Lower leg skin (tissue), 4 donors: ENCODE data around the gene SMC4. TPM values are rescaled to one million over a fixed set of nuclear protein-coding genes. Genes with fewer than 3 reads are reported as not detected.
"Not testable (repeated sequence)": the region's sequence is repeated elsewhere in the genome, so short reads cannot be mapped to it uniquely, and the experiment has no call there.

Experiments used
- DNase-seq, 2 donors: peaks; one replicate each; pipeline ENCODE4 v3.0.0-alpha.2; 2019; ENCODE audit warnings: low spot score in 2 of 2
- H3K4me3 ChIP-seq: fragments of 200-600 bp; sonication (generic); 2 replicates; pipeline ENCODE4 v1.5.1; 2017; ENCODE audit warnings: mild to moderate bottlenecking, low read depth; ENCODE audit not compliant: poor library complexity, severe bottlenecking
- POLR2A ChIP-seq, 2 donors: fragments of 450-650 bp; IDR thresholded peaks; one replicate each; pipeline ENCODE4 v1.6.1; 2016 to 2017; ENCODE audit warnings: antibody characterized with exemption in 2 of 2, mild to moderate bottlenecking in 1 of 2, moderate library complexity in 1 of 2
- WGBS, 2 donors: methylation state at CpG; one replicate each; pipeline ENCODE4 v1.1.5; 2018; 5-methylcytosine and 5-hydroxymethylcytosine counted together
- intact Hi-C: fragments of 100-400 bp; cut with DNase I; formaldehyde crosslinking; loops from one replicate; pipeline ENCODE4 v1.15.0; 2023; ENCODE audit warnings: low total_unique reads
- total RNA-seq, 4 donors: library from RNA; depleted of rRNA; stranded (reverse); fragments of >200 nt; gene quantifications; one replicate each; pipeline ENCODE4 v1.1.0, GENCODE V29; 2016
- TF ChIP-seq, protein P1 (sequence below), 3 donors: fragments of 450-650 bp; IDR thresholded peaks; one replicate each; pipeline ENCODE4 v1.5.1; 2016; ENCODE audit warnings: antibody characterized with exemption in 3 of 3, mild to moderate bottlenecking in 3 of 3, moderate library complexity in 2 of 3

Gene SMC4
- total RNA-seq, 4 donors from 2014 or later: 18.5 to 33.7 (median 28.6) TPM

- WGBS, 2 donors: 17 to 27% methylated on average over 44 to 64 of the region's 71 CpGs
These were observed 50.5 kb downstream of the SMC4 start, which contains the start of gene TRIM59 for GRCh38 chr3:160449636-160450598. Gene TRIM59, minus strand, starts transcription at chr3:160449786. Its CDS starts 10,603 bp downstream, at chr3:160439183.

GRCh38 chr3:160450846-160451245, 51.4 kb downstream of the SMC4 start:
- DNase-seq: no peak
- TF ChIP-seq POLR2A (IDR thresholded peaks at IDR 0.05): no peak
- TF ChIP-seq, protein P1, sequence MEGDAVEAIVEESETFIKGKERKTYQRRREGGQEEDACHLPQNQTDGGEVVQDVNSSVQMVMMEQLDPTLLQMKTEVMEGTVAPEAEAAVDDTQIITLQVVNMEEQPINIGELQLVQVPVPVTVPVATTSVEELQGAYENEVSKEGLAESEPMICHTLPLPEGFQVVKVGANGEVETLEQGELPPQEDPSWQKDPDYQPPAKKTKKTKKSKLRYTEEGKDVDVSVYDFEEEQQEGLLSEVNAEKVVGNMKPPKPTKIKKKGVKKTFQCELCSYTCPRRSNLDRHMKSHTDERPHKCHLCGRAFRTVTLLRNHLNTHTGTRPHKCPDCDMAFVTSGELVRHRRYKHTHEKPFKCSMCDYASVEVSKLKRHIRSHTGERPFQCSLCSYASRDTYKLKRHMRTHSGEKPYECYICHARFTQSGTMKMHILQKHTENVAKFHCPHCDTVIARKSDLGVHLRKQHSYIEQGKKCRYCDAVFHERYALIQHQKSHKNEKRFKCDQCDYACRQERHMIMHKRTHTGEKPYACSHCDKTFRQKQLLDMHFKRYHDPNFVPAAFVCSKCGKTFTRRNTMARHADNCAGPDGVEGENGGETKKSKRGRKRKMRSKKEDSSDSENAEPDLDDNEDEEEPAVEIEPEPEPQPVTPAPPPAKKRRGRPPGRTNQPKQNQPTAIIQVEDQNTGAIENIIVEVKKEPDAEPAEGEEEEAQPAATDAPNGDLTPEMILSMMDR (IDR thresholded peaks at IDR 0.05): no peak
- intact Hi-C loops: no loop called here
- 62 to 76% methylated on average over 3 of the region's 3 CpGs for WGBS, 2 donors
- no peak overlapping the region for H3K4me3 ChIP-seq

More at GRCh38 chr3:160449636-160450598, 50.5 kb downstream of the SMC4 start, which contains the start of gene TRIM59:
- peak within 1 kb of the TSS; percentile 60 for H3K4me3 ChIP-seq
- intact Hi-C loops: no loop called here
- TF ChIP-seq, protein P1 (IDR thresholded peaks at IDR 0.05): no peak
- no peak for TF ChIP-seq POLR2A (IDR thresholded peaks at IDR 0.05)
- peak; percentile 82 to 96 for DNase-seq

- no peak overlapping the region for H3K4me3 ChIP-seq
- TF ChIP-seq POLR2A (IDR thresholded peaks at IDR 0.05): no peak
- TF ChIP-seq, protein P1 (IDR thresholded peaks at IDR 0.05): no peak
These were observed 52.2 kb downstream of the SMC4 start for GRCh38 chr3:160451602-160452001.

DNA sequence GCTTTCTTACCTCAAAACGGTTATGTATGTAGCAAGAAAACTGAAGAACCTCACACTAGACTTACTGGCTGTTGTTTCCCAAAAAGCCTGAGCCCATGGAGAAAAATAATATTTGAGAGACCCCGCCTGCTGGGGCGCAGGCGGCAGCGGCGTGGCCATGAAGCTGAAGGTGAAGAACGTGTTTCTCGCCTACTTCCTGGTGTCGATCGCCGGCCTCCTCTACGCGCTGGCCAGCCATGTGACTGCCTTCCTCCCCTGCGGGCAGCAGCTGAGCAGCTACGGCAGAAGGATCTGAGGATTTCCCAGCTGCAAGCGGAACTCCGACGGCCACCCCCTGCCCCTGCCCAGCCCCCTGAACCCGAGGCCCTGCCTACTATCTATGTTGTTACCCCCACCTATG, 52.8 kb downstream of the SMC4 start:
- intact Hi-C loops, H3K4me3 ChIP-seq, DNase-seq: not testable (repeated sequence)
- 97 to 99% methylated on average over 15 to 19 of the region's 19 CpGs for WGBS, 2 donors

More at GRCh38 chr3:160451602-160452001, 52.2 kb downstream of the SMC4 start:
- DNase-seq: no peak
- WGBS, 2 donors: 86 to 93% methylated on average over 4 of the region's 4 CpGs
- intact Hi-C loops: no loop called here

GRCh38 chr3:160454995-160455394, 55.5 kb downstream of the SMC4 start:
- TF ChIP-seq, protein P1 (IDR thresholded peaks at IDR 0.05): no peak
- no peak overlapping the region for H3K4me3 ChIP-seq
- DNase-seq: no peak
- intact Hi-C loops: no loop called here
- 52 to 68% methylated on average over 1 of the region's 1 CpG for WGBS, 2 donors

DNA sequence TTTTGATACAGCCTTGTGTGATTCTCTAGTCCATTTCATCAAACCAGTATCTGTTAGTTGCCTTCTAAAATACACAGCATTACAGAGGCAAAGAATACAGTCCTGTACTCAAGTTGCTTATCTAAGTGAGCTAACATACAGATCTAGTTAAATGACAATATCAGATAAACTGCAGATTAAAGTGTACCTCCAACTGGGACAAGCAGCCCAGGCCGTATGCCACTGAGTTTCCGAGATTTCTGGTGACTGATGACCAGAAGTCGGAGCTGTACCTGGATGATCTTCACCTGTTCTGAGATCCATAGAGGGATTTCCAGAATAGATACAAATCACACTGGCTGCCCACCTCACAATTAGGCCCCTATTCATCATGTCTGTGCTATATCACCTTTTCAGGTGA, 56.4 kb downstream of the SMC4 start:
- DNase-seq: no peak
- no peak for TF ChIP-seq POLR2A (IDR thresholded peaks at IDR 0.05)
- TF ChIP-seq, protein P1 (IDR thresholded peaks at IDR 0.05): no peak
- WGBS, 2 donors: 91 to 92% methylated on average over 3 of the region's 3 CpGs
- H3K4me3 ChIP-seq: no peak overlapping the region
- intact Hi-C loops: no loop called here
